ENCODE data around the gene TLCD4. TPM values are rescaled to one million over a fixed set of nuclear protein-coding genes. Genes with fewer than 3 reads are reported as not detected.
"Not testable (repeated sequence)": the region's sequence is repeated elsewhere in the genome, so short reads cannot be mapped to it uniquely, and the experiment has no call there.

TLCD4 gene
- total RNA-seq, 4 donors from 2014 or later = 0.53 to 3.6 (median 1.9) TPM

- no peak for DNase-seq
- no peak for TF ChIP-seq POLR2A (IDR thresholded peaks at IDR 0.05)
- TF ChIP-seq CTCF (IDR thresholded peaks at IDR 0.05) = no peak
- intact Hi-C loops (cut with DNase I) = no loop called here
Observed at GRCh38 chr1:95140791-95141190, 23.6 kb downstream of the TLCD4 start.

GRCh38 chr1:95145493-95145892, 28.3 kb downstream of the TLCD4 start:
- DNase-seq = no peak
- intact Hi-C loops (cut with DNase I) = no loop called here
- H3K36me3 ChIP-seq = no peaks in the 10 kb centered on the region
- no peaks in the 10 kb centered on the region for H3K4me1 ChIP-seq
- H3K27me3 ChIP-seq = no peaks in the 10 kb centered on the region
- WGBS, 2 donors = 52 to 71% methylated on average over 1 of the region's 1 CpG
- no peaks in the 10 kb centered on the region for H3K9me3 ChIP-seq
- no peak overlapping the region for H3K27ac ChIP-seq
- H3K4me3 ChIP-seq = no peak overlapping the region
- TF ChIP-seq POLR2A (IDR thresholded peaks at IDR 0.05) (no peak), CTCF (IDR thresholded peaks at IDR 0.05) (no peak)

More at GRCh38 chr1:95140791-95141190, 23.6 kb downstream of the TLCD4 start:
- H3K27ac ChIP-seq = no peak overlapping the region
- H3K9me3 ChIP-seq = no peaks in the 10 kb centered on the region
- H3K27me3 ChIP-seq = no peaks in the 10 kb centered on the region
- H3K4me1 ChIP-seq = no peaks in the 10 kb centered on the region
- H3K36me3 ChIP-seq = no peaks in the 10 kb centered on the region
- H3K4me3 ChIP-seq = no peak overlapping the region

GRCh38 chr1:95146637-95147036, 29.5 kb downstream of the TLCD4 start:
- Histone ChIP-seq H3K4me3 (no peak overlapping the region), H3K27ac (no peak overlapping the region), H3K27me3 (no peaks in the 10 kb centered on the region), H3K36me3 (no peaks in the 10 kb centered on the region), H3K9me3 (no peaks in the 10 kb centered on the region), H3K4me1 (no peaks in the 10 kb centered on the region)
- intact Hi-C loops (cut with DNase I) = no loop called here
- TF ChIP-seq CTCF (IDR thresholded peaks at IDR 0.05) (no peak), POLR2A (IDR thresholded peaks at IDR 0.05) (no peak)
- DNase-seq = no peak

- TF ChIP-seq POLR2A (IDR thresholded peaks at IDR 0.05) (no peak), CTCF (IDR thresholded peaks at IDR 0.05) (no peak)
- WGBS, 2 donors = 17 to 21% methylated on average over 1 of the region's 1 CpG
- Histone ChIP-seq H3K4me1 (no peaks in the 10 kb centered on the region), H3K27ac (no peak overlapping the region), H3K4me3 (no peak overlapping the region), H3K9me3 (no peaks in the 10 kb centered on the region), H3K27me3 (no peaks in the 10 kb centered on the region), H3K36me3 (no peaks in the 10 kb centered on the region)
- intact Hi-C loops (cut with DNase I) = no loop called here
- DNase-seq = no peak
Observed at GRCh38 chr1:95154096-95154495, 36.9 kb downstream of the TLCD4 start.

- H3K4me1 ChIP-seq; H3K27me3 ChIP-seq; H3K9me3 ChIP-seq; H3K27ac ChIP-seq; H3K4me3 ChIP-seq; DNase-seq; H3K36me3 ChIP-seq; intact Hi-C loops (cut with DNase I): not testable (repeated sequence)
- 83 to 100% methylated on average over 2 to 5 of the region's 6 CpGs for WGBS, 2 donors
Observed at GRCh38 chr1:95165569-95165968, 48.4 kb downstream of the TLCD4 start.

Small RNAs within 50 kb of the gene (small RNA-seq; reads per million reads assigned to genes)
- gene RF00019 = 0 reads per million in 4 donors

Other genes with a start within 250 kb of the TLCD4 start
- 100 to 1,000 TPM; 106 to 205 (median 149) TPM for gene CNN3, start 190.2 kb upstream of the TLCD4 start, total RNA-seq
- 1 to 10 TPM in 2 of 4 donors, under 1 TPM in 2; 0.53 to 1.3 (median 1.0) TPM for gene ALG14, start 44.4 kb upstream of the TLCD4 start, total RNA-seq
- gene RWDD3, start 116.9 kb downstream of the TLCD4 start, total RNA-seq = 10 to 100 TPM in 1 of 4 donors, 1 to 10 TPM in 3; 1.8 to 11.8 (median 7.6) TPM

Data from esophagus squamous epithelium (tissue), 5 donors.